ENCODE measurements around the gene GNG8.

Gene GNG8

DNA sequence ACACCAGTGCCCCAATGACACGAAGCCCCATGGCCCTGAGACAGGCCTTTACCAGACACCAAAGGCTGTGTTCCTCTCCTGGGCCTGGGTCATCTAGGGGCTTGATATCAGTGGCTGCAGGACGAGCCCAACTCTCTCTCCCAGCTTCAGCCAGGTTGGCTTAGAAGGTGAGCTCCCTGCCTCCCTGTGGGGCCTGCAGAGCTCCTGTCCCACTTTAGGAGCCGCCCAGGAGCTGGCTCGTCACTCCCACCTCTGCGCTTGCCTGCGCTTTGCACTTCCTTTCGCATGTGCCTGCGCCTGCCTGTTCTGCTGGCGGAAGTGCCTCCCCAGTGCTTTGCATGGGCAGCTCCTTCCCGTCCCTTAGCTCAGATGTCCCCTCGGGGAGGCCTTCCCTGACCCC lies 30.0 kb downstream of the GNG8 start:
- H3K4me3 ChIP-seq (ENCODE audit: low read depth, low read length): no peak overlapping the region
- H3K4me1 ChIP-seq: peaks cover 16% of the 10 kb centered on the region
- no peaks in the 10 kb centered on the region for H3K9me3 ChIP-seq (ENCODE audit: control insufficient read depth, low read length)
- TF ChIP-seq, protein P1, sequence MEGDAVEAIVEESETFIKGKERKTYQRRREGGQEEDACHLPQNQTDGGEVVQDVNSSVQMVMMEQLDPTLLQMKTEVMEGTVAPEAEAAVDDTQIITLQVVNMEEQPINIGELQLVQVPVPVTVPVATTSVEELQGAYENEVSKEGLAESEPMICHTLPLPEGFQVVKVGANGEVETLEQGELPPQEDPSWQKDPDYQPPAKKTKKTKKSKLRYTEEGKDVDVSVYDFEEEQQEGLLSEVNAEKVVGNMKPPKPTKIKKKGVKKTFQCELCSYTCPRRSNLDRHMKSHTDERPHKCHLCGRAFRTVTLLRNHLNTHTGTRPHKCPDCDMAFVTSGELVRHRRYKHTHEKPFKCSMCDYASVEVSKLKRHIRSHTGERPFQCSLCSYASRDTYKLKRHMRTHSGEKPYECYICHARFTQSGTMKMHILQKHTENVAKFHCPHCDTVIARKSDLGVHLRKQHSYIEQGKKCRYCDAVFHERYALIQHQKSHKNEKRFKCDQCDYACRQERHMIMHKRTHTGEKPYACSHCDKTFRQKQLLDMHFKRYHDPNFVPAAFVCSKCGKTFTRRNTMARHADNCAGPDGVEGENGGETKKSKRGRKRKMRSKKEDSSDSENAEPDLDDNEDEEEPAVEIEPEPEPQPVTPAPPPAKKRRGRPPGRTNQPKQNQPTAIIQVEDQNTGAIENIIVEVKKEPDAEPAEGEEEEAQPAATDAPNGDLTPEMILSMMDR (IDR thresholded peaks at IDR 0.05): no peak
- no peak overlapping the region for H3K27ac ChIP-seq
- H3K9ac ChIP-seq: no peak overlapping the region
- H3K79me2 ChIP-seq: peaks cover 21% of the 10 kb centered on the region
- H3K36me3 ChIP-seq (ENCODE audit: control insufficient read depth, insufficient read depth, low read length): no peaks in the 10 kb centered on the region
- no peak overlapping the region for H2AFZ ChIP-seq
- no peak overlapping the region for H3K4me2 ChIP-seq (ENCODE audit: low read length)
- no peaks in the 10 kb centered on the region for H3K27me3 ChIP-seq (ENCODE audit: control insufficient read depth, insufficient read depth, low read length)

DNA sequence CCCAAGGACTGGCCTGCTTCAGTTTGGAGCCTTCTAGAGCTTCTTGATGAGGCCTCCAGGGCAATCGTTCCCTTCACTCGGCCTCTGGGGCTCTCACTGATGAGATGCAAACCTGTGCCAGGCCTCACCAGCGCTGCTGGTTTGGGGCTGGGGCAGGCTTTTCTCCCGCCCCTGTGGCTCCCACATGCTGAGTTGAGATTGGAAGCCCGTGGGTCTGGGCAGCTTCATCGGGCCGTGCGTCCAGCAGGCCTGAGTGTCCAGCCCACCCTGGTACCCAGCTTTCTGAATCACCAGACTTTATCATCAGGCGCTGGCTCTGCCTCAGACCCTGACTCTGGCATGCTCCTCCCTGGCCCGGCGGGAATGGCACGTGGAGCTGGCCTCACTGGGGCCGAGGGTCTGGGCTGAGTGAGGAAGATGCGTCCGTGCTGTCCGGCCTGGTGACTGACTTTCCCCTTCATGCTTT lies 30.6 kb downstream of the GNG8 start:
- Histone ChIP-seq H3K9ac (no peak overlapping the region), H3K4me1 (peaks cover 16% of the 10 kb centered on the region), H3K36me3 (ENCODE audit: control insufficient read depth, insufficient read depth, low read length) (no peaks in the 10 kb centered on the region), H3K27ac (no peak overlapping the region), H3K27me3 (ENCODE audit: control insufficient read depth, insufficient read depth, low read length) (no peaks in the 10 kb centered on the region), H3K79me2 (peaks cover 21% of the 10 kb centered on the region), H3K4me3 (ENCODE audit: low read depth, low read length) (no peak overlapping the region), H3K4me2 (ENCODE audit: low read length) (no peak overlapping the region), H3K9me3 (ENCODE audit: control insufficient read depth, low read length) (no peaks in the 10 kb centered on the region), H2AFZ (no peak overlapping the region)
- TF ChIP-seq, protein P1 (IDR thresholded peaks at IDR 0.05): no peak

DNA sequence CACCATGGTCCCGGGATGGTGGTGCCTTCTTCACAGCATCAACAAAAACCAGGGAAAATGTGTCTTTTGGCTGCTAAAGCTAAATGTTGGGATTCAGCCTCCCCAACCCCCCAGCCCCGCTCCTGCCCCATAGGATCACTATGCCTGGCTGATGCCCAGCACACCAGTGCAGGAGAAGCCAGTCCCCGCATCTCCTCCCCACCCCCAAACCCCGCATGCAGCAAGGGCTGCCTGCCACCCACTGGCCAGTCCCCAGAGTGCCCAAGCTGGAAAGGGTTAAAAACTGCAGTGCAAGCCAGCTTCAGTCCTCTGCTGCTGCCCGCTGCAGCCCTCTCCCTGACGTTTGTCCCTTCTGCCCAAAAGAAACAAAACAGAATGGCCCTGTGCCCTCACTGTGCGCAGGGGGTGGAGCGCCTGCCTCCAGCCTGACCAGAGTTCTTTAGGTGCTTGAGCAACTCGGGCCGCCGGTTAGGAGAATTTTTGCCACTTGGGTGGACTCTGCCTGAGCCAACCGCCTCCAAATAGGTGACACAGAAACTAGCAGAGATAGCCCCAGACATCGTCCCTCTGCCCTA lies 31.1 kb downstream of the GNG8 start:
- Histone ChIP-seq H3K27me3 (ENCODE audit: control insufficient read depth, insufficient read depth, low read length) (no peaks in the 10 kb centered on the region), H3K9me3 (ENCODE audit: control insufficient read depth, low read length) (no peaks in the 10 kb centered on the region), H3K36me3 (ENCODE audit: control insufficient read depth, insufficient read depth, low read length) (no peaks in the 10 kb centered on the region), H3K4me1 (peaks cover 16% of the 10 kb centered on the region), H3K4me3 (ENCODE audit: low read depth, low read length) (no peak overlapping the region), H3K27ac (no peak overlapping the region), H3K79me2 (peaks cover 21% of the 10 kb centered on the region), H2AFZ (no peak overlapping the region), H3K9ac (no peak overlapping the region), H3K4me2 (ENCODE audit: low read length) (no peak overlapping the region)
- TF ChIP-seq, protein P1 (IDR thresholded peaks at IDR 0.05): no peak

DNA sequence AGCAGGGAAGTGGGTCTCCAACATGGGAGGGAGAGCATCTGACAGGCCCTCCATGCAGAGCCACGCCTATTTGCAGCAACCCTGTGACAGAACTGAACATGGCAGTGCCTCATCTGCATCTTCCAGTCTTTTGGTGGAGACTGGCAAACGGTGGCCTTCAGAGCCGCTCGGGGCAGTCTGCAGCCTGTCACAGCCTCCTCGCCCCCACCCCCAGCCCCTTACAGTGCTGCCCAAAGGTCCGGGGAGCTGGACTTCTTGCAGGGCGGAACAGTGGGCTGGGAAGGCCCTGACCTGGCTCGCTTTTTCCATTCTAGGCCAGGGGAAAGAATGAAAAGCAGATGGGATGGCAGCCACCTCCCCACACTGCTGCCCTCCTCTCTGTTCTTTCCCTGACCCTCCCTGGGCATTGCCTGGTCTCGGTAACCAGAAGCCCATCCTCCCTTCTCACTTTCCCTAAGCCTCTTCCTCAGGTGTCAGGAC lies 32.2 kb downstream of the GNG8 start:
- Histone ChIP-seq H3K27ac (peak overlapping the region; percentile 100), H3K9me3 (ENCODE audit: control insufficient read depth, low read length) (no peaks in the 10 kb centered on the region), H3K9ac (no peak overlapping the region), H3K4me1 (peaks cover 16% of the 10 kb centered on the region), H3K36me3 (ENCODE audit: control insufficient read depth, insufficient read depth, low read length) (no peaks in the 10 kb centered on the region), H3K4me3 (ENCODE audit: low read depth, low read length) (peak overlapping the region; percentile 98), H3K27me3 (ENCODE audit: control insufficient read depth, insufficient read depth, low read length) (no peaks in the 10 kb centered on the region), H3K4me2 (ENCODE audit: low read length) (peak overlapping the region; percentile 98), H3K79me2 (peaks cover 21% of the 10 kb centered on the region), H2AFZ (no peak overlapping the region)
- TF ChIP-seq, protein P1 (IDR thresholded peaks at IDR 0.05): no peak

DNA sequence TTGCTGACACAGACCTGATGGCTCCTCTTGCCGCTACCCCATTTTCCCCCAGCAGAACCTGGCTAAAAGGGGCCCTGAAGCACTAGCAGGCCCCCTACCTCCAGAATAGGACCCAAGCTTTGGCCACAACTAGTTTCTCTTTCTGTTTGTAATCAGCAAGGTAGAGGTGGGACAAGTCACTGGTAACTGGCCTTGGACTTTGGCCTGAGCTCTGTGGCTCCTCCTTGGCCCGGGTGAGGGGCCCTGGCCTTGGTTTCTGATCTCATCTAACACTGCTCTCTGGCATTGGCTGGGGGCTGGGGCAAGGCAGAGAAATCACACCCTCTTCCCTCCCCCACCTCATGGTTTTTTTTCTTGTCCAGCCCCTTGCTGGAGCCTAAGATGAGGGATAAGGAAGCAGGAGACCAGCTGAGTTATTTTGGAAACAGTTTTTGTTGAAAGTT lies 32.8 kb downstream of the GNG8 start:
- Histone ChIP-seq H3K4me2 (ENCODE audit: low read length) (peak overlapping the region; percentile 98), H3K79me2 (peaks cover 21% of the 10 kb centered on the region), H3K36me3 (ENCODE audit: control insufficient read depth, insufficient read depth, low read length) (no peaks in the 10 kb centered on the region), H3K4me1 (peaks cover 16% of the 10 kb centered on the region), H3K27me3 (ENCODE audit: control insufficient read depth, insufficient read depth, low read length) (no peaks in the 10 kb centered on the region), H2AFZ (peak overlapping the region; percentile 47), H3K9ac (no peak overlapping the region), H3K9me3 (ENCODE audit: control insufficient read depth, low read length) (no peaks in the 10 kb centered on the region), H3K27ac (peak overlapping the region; percentile 100), H3K4me3 (ENCODE audit: low read depth, low read length) (peak overlapping the region; percentile 98)
- TF ChIP-seq, protein P1 (IDR thresholded peaks at IDR 0.05): no peak

All from parathyroid adenoma (tissue), 2 donors.